ENCODE data around the gene RNASE7.

Gene RNASE7

GRCh38 chr14:21089877-21090193 lies 47.7 kb downstream of the RNASE7 start:
- TF ChIP-seq ZNF660 (tag by site-specific recombination; IDR thresholded peaks at IDR 0.05): no peak
- no peak for TF ChIP-seq ZNF404 (tag by site-specific recombination; IDR thresholded peaks at IDR 0.05)
- TF ChIP-seq ZNF561 (tag by site-specific recombination; IDR thresholded peaks at IDR 0.05; ENCODE audit: borderline replicate concordance): no peak
- no peak for TF ChIP-seq REPIN1 (tag by site-specific recombination; IDR thresholded peaks at IDR 0.05; ENCODE audit: low read depth)
- TF ChIP-seq ZNF16 (tag by site-specific recombination; IDR thresholded peaks at IDR 0.05; ENCODE audit: low read depth): no peak
- TF ChIP-seq ZNF132 (tag by site-specific recombination; IDR thresholded peaks at IDR 0.05; ENCODE audit: borderline replicate concordance): no peak
- TF ChIP-seq ZNF777 (tag by site-specific recombination; IDR thresholded peaks at IDR 0.05; ENCODE audit: borderline replicate concordance): no peak
- no peak for TF ChIP-seq ZNF707 (tag by site-specific recombination; IDR thresholded peaks at IDR 0.05)
- TF ChIP-seq SETDB1 (IDR thresholded peaks at IDR 0.05; ENCODE audit: insufficient read length, low read length): no peak
- no peak for TF ChIP-seq ZBTB26 (tag by site-specific recombination; optimal IDR thresholded peaks at IDR 0.05)
- TF ChIP-seq OVOL3 (tag by site-specific recombination; IDR thresholded peaks at IDR 0.05): no peak
- TF ChIP-seq BCL6B (tag by site-specific recombination; IDR thresholded peaks at IDR 0.05): no peak
- no peak for TF ChIP-seq PRDM1 (tag by site-specific recombination; IDR thresholded peaks at IDR 0.05)
- no peak for TF ChIP-seq ZNF114 (tag by site-specific recombination; IDR thresholded peaks at IDR 0.05)
- Histone ChIP-seq H3K4me3 (ENCODE audit: low read depth, low read length) (no peak overlapping the region), H3K27ac (ENCODE audit: extremely low read depth, low read depth, low read length) (no peak overlapping the region), H3K36me3 (ENCODE audit: control insufficient read depth in 2 of 2, insufficient read depth in 1 of 2, low read length in 2 of 2) (peaks cover 11 to 73% of the 10 kb centered on the region in 2 experiments; a peak in 2 of 3 replicates), H3K9me3 (ENCODE audit: control insufficient read depth, insufficient read depth, low read depth, low read length) (no peaks in the 10 kb centered on the region), H3K4me1 (ENCODE audit: control insufficient read depth, insufficient read depth, low read length) (peaks cover 8% of the 10 kb centered on the region; the same call in 1 of the 2 replicates)
- POLR2A ChIA-PET: interaction anchor here (0.9 to 9.9 kb wide), 4 partner anchors 9 to 75 kb away, joined by 4 to 71 read pairs (median 5); partner anchors contain the start of genes ARHGEF40 and ZNF219
- CTCF ChIA-PET: interaction anchor here (0.6 to 4.0 kb wide), 12 partner anchors 10 to 283 kb away, joined by 3 to 42 read pairs (median 4); partner anchors contain the start of gene ARHGEF40

GRCh38 chr14:21090194-21090939 lies 48.2 kb downstream of the RNASE7 start:
- H3K27ac ChIP-seq (ENCODE audit: extremely low read depth, low read depth, low read length): no peak overlapping the region
- POLR2A ChIA-PET: interaction anchor here (1.2 to 9.9 kb wide), 3 partner anchors 14 to 76 kb away, joined by 4 to 71 read pairs (median 6); partner anchors contain the start of gene ARHGEF40
- CTCF ChIA-PET: interaction anchor here (0.6 to 4.0 kb wide), 10 partner anchors 14 to 282 kb away, joined by 3 to 42 read pairs (median 6); no protein-coding TSS in a partner anchor

More at GRCh38 chr14:21090194-21090939, 48.2 kb downstream of the RNASE7 start:
- no peak overlapping the region for H3K4me3 ChIP-seq (ENCODE audit: low read depth, low read length)
- peaks cover 11 to 68% of the 10 kb centered on the region in 2 experiments; a peak in 2 of 3 replicates for H3K36me3 ChIP-seq (ENCODE audit: control insufficient read depth in 2 of 2, insufficient read depth in 1 of 2, low read length in 2 of 2)
- TF ChIP-seq ZNF571 (tag by site-specific recombination; IDR thresholded peaks at IDR 0.05) (no peak), ZNF2 (tag by site-specific recombination; IDR thresholded peaks at IDR 0.05) (0 out of 2 replicates have a peak, but pooled peaks have one; percentile 52), ZFP41 (tag by site-specific recombination; IDR thresholded peaks at IDR 0.05; ENCODE audit: borderline replicate concordance) (no peak), CTCF (tag by site-specific recombination; IDR thresholded peaks at IDR 0.05) (peak; percentile 48), YY2 (tag by site-specific recombination; IDR thresholded peaks at IDR 0.05) (no peak), ZNF596 (tag by site-specific recombination; IDR thresholded peaks at IDR 0.05) (peak; percentile 47; the same call in 1 of the 2 replicates), PRDM2 (tag by site-specific recombination; IDR thresholded peaks at IDR 0.05; ENCODE audit: borderline replicate concordance) (no peak), ZNF114 (tag by site-specific recombination; IDR thresholded peaks at IDR 0.05) (no peak), KLF8 (tag by site-specific recombination; IDR thresholded peaks at IDR 0.05) (0 out of 2 replicates have a peak, but pooled peaks have one; percentile 35), SETDB1 (IDR thresholded peaks at IDR 0.05; ENCODE audit: insufficient read length, low read length) (no peak), ZNF580 (tag by site-specific recombination; IDR thresholded peaks at IDR 0.05) (peak; percentile 58; the same call in 1 of the 2 replicates)
- H3K9me3 ChIP-seq (ENCODE audit: control insufficient read depth, insufficient read depth, low read depth, low read length): no peaks in the 10 kb centered on the region
- H3K4me1 ChIP-seq (ENCODE audit: control insufficient read depth, insufficient read depth, low read length): peaks cover 8% of the 10 kb centered on the region; the same call in 1 of the 2 replicates

All from HEK293 (cell line).